Lung (tissue), 12 donors: ENCODE results near the gene LEMD3. TPM values are rescaled to one million over a fixed set of nuclear protein-coding genes. Genes with fewer than 3 reads are reported as not detected.

Source experiments
- ATAC-seq: fragments of 200-7000 bp; cut with Tn5 transposase; one replicate; pipeline ENCODE4 v1.9.1; 2020; ENCODE audit warnings: moderate number of reproducible peaks; ENCODE audit not compliant: insufficient read depth, low FRiP score
- DNase-seq, 3 donors: peaks; one replicate each; pipeline ENCODE4 v3.0.0-alpha.2; 2013 to 2017
- H3K27ac ChIP-seq, 2 donors: one replicate each; pipeline ENCODE4 v1.5.1; 2013; ENCODE audit warnings: mild to moderate bottlenecking in 2 of 2, moderate library complexity in 2 of 2, control low read depth in 1 of 2, inconsistent platforms in 1 of 2, low read depth in 1 of 2, low read length in 1 of 2
- H3K27me3 ChIP-seq, 3 donors: one replicate each; pipeline ENCODE4 v1.5.1; 2013; ENCODE audit warnings: low read length in 2 of 3; ENCODE audit not compliant: control insufficient read depth in 3 of 3, insufficient read depth in 3 of 3
- H3K36me3 ChIP-seq, 4 donors: one replicate each; pipeline ENCODE4 v1.5.1; 2013; ENCODE audit warnings: low read length in 4 of 4, mild to moderate bottlenecking in 1 of 4, moderate library complexity in 1 of 4; ENCODE audit not compliant: control insufficient read depth in 4 of 4, insufficient read depth in 4 of 4
- H3K4me1 ChIP-seq, 5 donors: one replicate each; pipeline ENCODE4 v1.5.1; 2013; ENCODE audit warnings: low read length in 5 of 5, mild to moderate bottlenecking in 2 of 5, moderate library complexity in 1 of 5; ENCODE audit not compliant: control insufficient read depth in 5 of 5, insufficient read depth in 5 of 5
- H3K4me3 ChIP-seq: one replicate; pipeline ENCODE4 v1.5.1; 2013; ENCODE audit warnings: mild to moderate bottlenecking, control low read depth, moderate library complexity
- H3K9ac ChIP-seq, 2 donors: one replicate each; pipeline ENCODE4 v1.5.1; 2013; ENCODE audit warnings: low read length in 2 of 2, control low read depth in 1 of 2; ENCODE audit not compliant: insufficient read depth in 1 of 2
- H3K9me3 ChIP-seq, 4 donors: one replicate each; pipeline ENCODE4 v1.5.1; 2013; ENCODE audit warnings: low read length in 3 of 4, mild to moderate bottlenecking in 1 of 4, moderate library complexity in 1 of 4; ENCODE audit not compliant: control insufficient read depth in 4 of 4, insufficient read depth in 3 of 4
- CTCF ChIP-seq: IDR thresholded peaks from 2 replicates; pipeline ENCODE4 v1.5.1; 2012; ENCODE audit warnings: mild to moderate bottlenecking; ENCODE audit errors: control extremely low read depth, extremely low read depth
- WGBS, 2 donors: extraction: QIAGEN DNeasy Blood & Tissue Kit; methylation state at CpG; one replicate each; pipeline ENCODE4 v1.1.7; 2013; 5-methylcytosine and 5-hydroxymethylcytosine counted together
- polyA plus RNA-seq, 2 donors: library from polyadenylated mRNA; stranded (reverse); fragments of 200-250 nt; gene quantifications; one replicate each; pipeline ENCODE4 v1.2.1, GENCODE V29; 2013
- total RNA-seq, 2 donors: library from RNA; depleted of rRNA in 1 of 2; stranded (reverse); fragments of >200 nt in 1 of 2; gene quantifications; one replicate each; pipeline ENCODE4 v1.2.1, GENCODE V29; 2014 to 2021
- donor health status: control.
- donor health status: control.
- donor health status: Bipolar disorder and iron deficiency.
- donor health status: healthy.
- donor health status: DM: yes; HTN: yes; CAD: no.

LEMD3 gene
- total and polyA plus RNA-seq, 4 donors: 10.2 to 72.4 (median 23.0) TPM

- DNase-seq (no peak), ATAC-seq (no peak)
- no peak for TF ChIP-seq CTCF
- Histone ChIP-seq H3K9me3 (peaks cover 0 to 8% (median 1%) of the 10 kb centered on the region in 4 donors), H3K4me3 (no peak overlapping the region), H3K36me3 (no peaks in the 10 kb centered on the region), H3K27me3 (no peaks in the 10 kb centered on the region), H3K4me1 (peaks cover 0 to 9% (median 0%) of the 10 kb centered on the region in 5 donors), H3K27ac (no peak overlapping the region), H3K9ac (no peak overlapping the region)
- 94 to 98% methylated on average over 6 of the region's 6 CpGs for WGBS, 2 donors
Observed at GRCh38 chr12:65200007-65200665, 30.8 kb downstream of the LEMD3 start.

- H3K4me1 ChIP-seq: peaks cover 0 to 9% (median 0%) of the 10 kb centered on the region in 5 donors
- no peak for ATAC-seq
- H3K9ac ChIP-seq: no peak overlapping the region
- H3K27me3 ChIP-seq: no peaks in the 10 kb centered on the region
- no peak overlapping the region for H3K27ac ChIP-seq
- no peaks in the 10 kb centered on the region for H3K36me3 ChIP-seq
- no peak for TF ChIP-seq CTCF
- no peak for DNase-seq
- no peaks in the 10 kb centered on the region for H3K9me3 ChIP-seq
- H3K4me3 ChIP-seq: no peak overlapping the region
Observed at GRCh38 chr12:65203376-65203775, 34.0 kb downstream of the LEMD3 start.

- H3K4me3 ChIP-seq: no peak overlapping the region
- no peak overlapping the region for H3K9ac ChIP-seq
- no peaks in the 10 kb centered on the region for H3K27me3 ChIP-seq
- no peaks in the 10 kb centered on the region for H3K36me3 ChIP-seq
- WGBS, 2 donors: 50 to 91% methylated on average over 2 of the region's 2 CpGs
- TF ChIP-seq CTCF: no peak
- no peak for DNase-seq
- H3K27ac ChIP-seq: no peak overlapping the region
- H3K9me3 ChIP-seq: no peaks in the 10 kb centered on the region
- ATAC-seq: no peak
- H3K4me1 ChIP-seq: peaks cover 0 to 14% (median 0%) of the 10 kb centered on the region in 5 donors
Observed at GRCh38 chr12:65204886-65205525, 35.6 kb downstream of the LEMD3 start.
